Mucosa of descending colon (tissue), 3 donors: Measurements from ENCODE around the gene MAP4K1. TPM values are rescaled to one million over a fixed set of nuclear protein-coding genes. Genes with fewer than 3 reads are reported as not detected.

Experiments used
- ATAC-seq: fragments of 200-7000 bp; cut with Tn5 transposase; one replicate; pipeline ENCODE4 v1.9.1; 2020; ENCODE audit warnings: mild to moderate bottlenecking, moderate library complexity
- DNase-seq, 3 donors: peaks; one replicate each; pipeline ENCODE4 v3.0.0-alpha.2; 2020
- H3K36me3 ChIP-seq: fragments of 200-600 bp; one replicate; pipeline ENCODE4 v1.8.0; 2021; ENCODE audit warnings: low read depth, mild to moderate bottlenecking
- H3K4me1 ChIP-seq: fragments of 200-600 bp; one replicate; pipeline ENCODE4 v1.8.0; 2021; ENCODE audit warnings: low read depth, mild to moderate bottlenecking
- H3K4me3 ChIP-seq: fragments of 200-600 bp; one replicate; pipeline ENCODE4 v1.8.0; 2021; ENCODE audit warnings: mild to moderate bottlenecking
- H3K9me3 ChIP-seq: fragments of 200-600 bp; one replicate; pipeline ENCODE4 v1.8.0; 2021; ENCODE audit warnings: mild to moderate bottlenecking
- CTCF ChIP-seq: fragments of 200-600 bp; IDR thresholded peaks from one replicate; pipeline ENCODE4 v1.8.0; 2022; ENCODE audit warnings: antibody characterized with exemption, mild to moderate bottlenecking
- intact Hi-C, 2 donors: fragments of 100-400 bp; cut with DNase I in 1 of 2; cut with micrococcal nuclease in 1 of 2; formaldehyde crosslinking; loops; one replicate each; pipeline versions ENCODE4 v1.11.0 to v1.11.1; 2022; cut with DNase I, micrococcal nuclease
- total RNA-seq, 3 donors: library from RNA; stranded (reverse); fragmentation: NEBNext Ultra II Directional in 2 of 3; extraction: Animal tissue kit (Norgen Biotek cat#: 25700) in 2 of 3; gene quantifications; one replicate each; pipeline versions ENCODE4 v1.2.1 to v1.2.4, GENCODE V29; 2021 to 2023
- donor health status: DM: no; HTN: no; CAD: no; lungs with moderate emphysema.
- donor health status: DM: no; HTN: no; CAD: no.
- donor health status: DM: no; HTN: yes; CAD: no.

The MAP4K1 gene
- total RNA-seq, 3 donors from 2014 or later = 6.9 to 10.6 (median 7.4) TPM

GRCh38 chr19:38596057-38596981 is 21.4 kb downstream of the MAP4K1 start:
- DNase-seq = peak; percentile 69 to 73 (median 73)

GRCh38 chr19:38592940-38593339 is 24.8 kb downstream of the MAP4K1 start:
- DNase-seq (no peak), ATAC-seq (no peak)
- TF ChIP-seq CTCF = no peak
- Histone ChIP-seq H3K4me1 (no peaks in the 10 kb centered on the region), H3K36me3 (no peaks in the 10 kb centered on the region), H3K9me3 (no peaks in the 10 kb centered on the region), H3K4me3 (no peak overlapping the region)
- intact Hi-C loops = no loop called here

More at GRCh38 chr19:38596057-38596981, 21.4 kb downstream of the MAP4K1 start:
- peak; percentile 90 for ATAC-seq
- H3K9me3 ChIP-seq = no peaks in the 10 kb centered on the region
- no peaks in the 10 kb centered on the region for H3K36me3 ChIP-seq
- no peak for TF ChIP-seq CTCF
- H3K4me3 ChIP-seq = no peak overlapping the region
- H3K4me1 ChIP-seq = no peaks in the 10 kb centered on the region
- intact Hi-C loops = no loop called here

GRCh38 chr19:38588041-38588440 is 29.7 kb downstream of the MAP4K1 start:
- intact Hi-C loops = no loop called here
- H3K4me1 ChIP-seq = no peaks in the 10 kb centered on the region
- no peak overlapping the region for H3K4me3 ChIP-seq
- ATAC-seq (no peak), DNase-seq (no peak)
- TF ChIP-seq CTCF = no peak
- no peaks in the 10 kb centered on the region for H3K9me3 ChIP-seq
- no peaks in the 10 kb centered on the region for H3K36me3 ChIP-seq

- H3K36me3 ChIP-seq = no peaks in the 10 kb centered on the region
- DNase-seq (no peak), ATAC-seq (no peak)
- intact Hi-C loops = no loop called here
- TF ChIP-seq CTCF = no peak
- H3K4me3 ChIP-seq = no peak overlapping the region
- no peaks in the 10 kb centered on the region for H3K9me3 ChIP-seq
- H3K4me1 ChIP-seq = no peaks in the 10 kb centered on the region
Observed at GRCh38 chr19:38587562-38587961, 30.2 kb downstream of the MAP4K1 start.

GRCh38 chr19:38583985-38584305 is 33.8 kb downstream of the MAP4K1 start:
- ATAC-seq (no peak), DNase-seq (no peak)
- TF ChIP-seq CTCF = no peak
- H3K36me3 ChIP-seq = no peaks in the 10 kb centered on the region
- H3K4me1 ChIP-seq = no peaks in the 10 kb centered on the region
- intact Hi-C loops = no loop called here
- H3K4me3 ChIP-seq = no peak overlapping the region
- H3K9me3 ChIP-seq = no peaks in the 10 kb centered on the region
